NCI-H2196 (cell line): Measurements from ENCODE around the gene AXIN2.
"Not testable (repeated sequence)": the region's sequence is repeated elsewhere in the genome, so short reads cannot be mapped to it uniquely, and the experiment has no call there.

Experiments used
- DNase-seq: peaks from one replicate; lab custom pipeline; 2025; ENCODE audit not compliant: unreplicated experiment; lab: John Stamatoyannopoulos, UW

The AXIN2 gene

GRCh38 chr17:65523411-65523810 lies 38.0 kb downstream of the AXIN2 start:
- no peak for DNase-seq

- no peak for DNase-seq
These were observed 38.6 kb downstream of the AXIN2 start for GRCh38 chr17:65522751-65523404.

- DNase-seq, result no peak
These were observed 42.0 kb downstream of the AXIN2 start for GRCh38 chr17:65519462-65519861.

DNA sequence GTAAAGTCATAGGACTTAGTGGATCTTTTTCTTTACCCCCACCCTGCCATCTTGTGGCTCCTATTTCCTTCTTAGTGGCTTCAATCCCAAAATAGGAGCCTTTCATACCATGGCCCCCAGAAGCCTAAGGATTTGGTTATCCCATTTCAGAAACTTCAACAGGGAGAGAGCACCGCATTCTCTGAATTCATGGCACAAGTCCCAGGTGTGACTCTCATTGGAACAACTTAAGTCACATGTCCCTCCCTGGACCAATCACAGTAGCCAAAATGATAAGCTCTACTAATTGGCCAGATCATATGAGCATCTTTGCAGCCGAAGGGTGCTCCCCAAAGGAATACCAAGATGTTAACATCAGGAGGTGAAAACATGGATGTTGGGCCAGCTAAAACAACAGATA lies 43.2 kb downstream of the AXIN2 start:
- DNase-seq, result no peak

GRCh38 chr17:65515959-65516948 lies 45.2 kb downstream of the AXIN2 start:
- no peak for DNase-seq

- DNase-seq, result no peak
These were observed 45.9 kb downstream of the AXIN2 start for GRCh38 chr17:65515512-65515911.

DNA sequence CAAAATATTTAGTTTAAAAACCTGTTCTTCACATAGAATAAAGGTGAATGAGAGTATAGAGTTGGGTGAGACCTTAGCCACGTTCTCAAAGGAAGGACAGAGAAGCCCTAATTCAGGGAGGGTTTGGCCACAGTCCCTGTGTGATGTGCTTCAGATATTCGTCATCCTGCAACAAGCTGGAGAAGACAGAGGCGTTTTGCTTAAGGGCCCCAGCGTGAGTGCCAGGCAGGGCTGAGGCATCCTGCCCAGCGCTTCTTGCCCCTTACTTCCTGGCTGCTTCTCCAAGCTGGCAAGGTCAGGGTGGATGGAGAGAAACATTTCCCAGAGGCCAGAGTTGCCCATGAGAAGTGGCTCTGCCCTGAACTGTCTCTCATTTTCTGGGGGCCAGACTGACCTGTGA lies 46.9 kb downstream of the AXIN2 start:
- DNase-seq, result no peak

- no peak for DNase-seq
These were observed 47.4 kb downstream of the AXIN2 start for GRCh38 chr17:65514082-65514481.

GRCh38 chr17:65511316-65511715 lies 50.1 kb downstream of the AXIN2 start:
- no peak for DNase-seq

DNA sequence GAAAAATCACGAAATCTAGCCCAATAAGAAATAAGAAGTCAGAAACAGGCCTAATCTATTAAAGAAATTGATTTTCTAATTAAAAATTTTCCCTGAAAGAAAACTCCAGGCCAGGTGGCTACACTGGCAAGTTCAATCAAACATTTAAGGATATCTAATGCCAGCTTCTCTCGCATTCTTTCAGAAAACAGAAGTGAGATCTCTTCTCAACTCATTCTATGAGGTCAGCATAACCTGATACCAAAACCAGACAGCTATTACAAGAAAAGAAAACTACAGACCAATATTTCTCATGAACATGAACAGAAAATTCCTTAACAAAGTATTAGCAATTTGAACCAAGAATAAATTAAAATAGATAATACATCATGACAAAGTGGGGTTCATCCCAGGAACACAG lies 52.4 kb downstream of the AXIN2 start:
- DNase-seq, result no peak

DNA sequence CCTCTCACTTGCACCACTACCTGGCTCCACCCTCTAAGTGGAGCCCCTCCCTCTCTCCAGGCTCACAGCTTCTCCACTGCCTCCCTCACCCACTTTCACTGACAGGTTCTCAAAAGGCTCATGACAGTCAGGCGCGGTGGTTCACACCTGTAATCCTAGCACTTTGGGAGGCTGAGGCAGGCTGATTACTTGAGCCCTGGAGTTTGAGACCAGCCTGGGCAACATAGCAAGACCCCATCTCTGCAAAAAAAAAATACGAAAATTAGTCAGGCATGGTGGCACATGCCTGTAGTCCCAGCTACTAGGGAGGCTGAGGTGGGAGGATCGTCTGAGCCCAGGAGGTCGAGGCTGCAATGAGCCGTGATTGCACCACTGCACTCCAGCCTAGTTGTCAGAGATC lies 56.8 kb downstream of the AXIN2 start:
- not testable (repeated sequence) for DNase-seq

GRCh38 chr17:65504141-65504540 lies 57.3 kb downstream of the AXIN2 start:
- DNase-seq, result no peak

- no peak for DNase-seq
These were observed 57.9 kb downstream of the AXIN2 start for GRCh38 chr17:65503557-65503956.

GRCh38 chr17:65498816-65499215 lies 62.6 kb downstream of the AXIN2 start:
- no peak for DNase-seq

DNA sequence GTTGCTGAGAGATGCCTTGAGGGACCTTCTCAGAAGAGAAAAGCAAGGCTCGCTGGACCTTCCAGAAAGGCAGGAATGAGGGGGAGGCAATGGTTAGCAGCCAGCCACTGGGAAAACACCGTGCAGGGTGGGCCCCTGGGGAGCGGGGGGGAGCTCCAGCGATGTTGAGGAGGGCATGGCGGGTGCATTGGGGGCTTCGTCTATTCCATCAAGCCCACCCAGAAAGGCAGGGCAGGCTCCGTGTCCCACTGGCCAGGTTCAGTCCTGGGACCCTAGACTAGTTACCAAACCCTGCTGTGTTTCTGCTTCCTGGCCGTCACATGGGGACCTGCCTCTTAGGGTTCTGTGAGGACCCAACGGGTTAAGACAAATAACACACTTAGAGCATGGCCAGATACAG lies 64.6 kb downstream of the AXIN2 start:
- no peak for DNase-seq

DNA sequence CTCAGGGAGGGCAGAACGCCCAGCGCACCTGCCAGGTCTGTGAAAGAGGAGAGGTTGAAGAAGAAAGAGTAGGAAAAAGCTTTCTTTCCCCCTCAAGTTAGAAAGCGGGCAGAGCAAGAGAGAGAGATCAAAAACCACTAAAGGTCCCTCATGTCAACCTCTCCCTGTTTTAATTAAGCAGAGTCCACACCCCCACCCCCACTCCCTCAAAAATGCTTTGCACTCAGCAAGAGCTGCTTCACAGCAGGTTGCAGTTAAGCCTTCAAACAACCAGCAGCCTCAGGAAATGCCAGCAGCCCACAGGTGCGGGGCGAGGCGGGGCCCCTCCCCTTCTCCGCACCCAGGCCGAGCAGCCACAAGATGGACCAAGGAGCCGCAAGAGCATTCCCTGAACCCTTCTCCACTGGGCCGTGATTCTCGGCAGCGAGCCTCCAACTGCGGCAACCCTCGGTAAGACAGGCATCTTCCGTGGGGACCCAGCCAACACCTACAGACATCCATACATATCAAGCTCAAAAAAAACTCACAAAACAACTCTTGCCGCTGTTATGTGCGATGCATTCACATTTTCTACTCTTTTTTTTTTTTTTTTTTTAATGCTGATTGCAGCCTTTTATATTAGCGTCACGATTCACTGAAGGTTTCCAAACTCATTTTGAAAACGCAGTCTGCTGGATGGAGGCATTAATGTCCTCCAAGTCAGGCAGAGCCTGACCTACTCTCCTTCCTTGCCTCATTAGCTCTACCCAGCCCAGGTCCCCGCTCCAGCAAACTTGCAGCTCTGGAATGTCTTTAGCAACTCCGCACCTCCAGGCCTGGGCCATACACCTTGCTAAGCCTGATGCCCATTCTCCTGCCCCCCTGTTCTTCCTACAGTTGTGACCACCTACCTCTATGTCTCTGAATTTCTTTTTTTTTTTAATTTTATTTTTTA lies 66.1 kb downstream of the AXIN2 start:
- DNase-seq, result no peak

GRCh38 chr17:65489413-65490155 lies 71.9 kb downstream of the AXIN2 start:
- DNase-seq, result no peak

DNA sequence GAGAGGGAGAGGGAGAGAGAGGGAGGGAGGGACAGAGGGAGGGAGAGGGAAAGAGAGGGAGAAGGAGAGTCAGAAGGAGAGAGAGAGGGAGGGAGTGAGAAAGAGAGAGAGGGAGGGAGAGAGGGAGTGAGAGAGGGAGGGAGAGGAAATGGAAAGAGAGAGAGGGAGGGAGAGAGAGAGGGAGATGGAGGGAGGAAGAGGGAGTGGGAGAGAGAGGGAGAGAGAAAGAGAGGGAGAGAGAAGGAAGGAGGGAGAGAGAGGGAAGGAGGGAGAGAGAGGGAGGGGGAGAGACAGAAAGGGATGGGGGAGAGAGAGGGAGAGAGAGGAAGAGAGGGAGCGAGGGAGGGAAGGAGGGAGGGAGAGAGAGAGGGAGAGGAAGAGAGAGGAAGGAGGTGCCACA lies 72.8 kb downstream of the AXIN2 start:
- no peak for DNase-seq

DNA sequence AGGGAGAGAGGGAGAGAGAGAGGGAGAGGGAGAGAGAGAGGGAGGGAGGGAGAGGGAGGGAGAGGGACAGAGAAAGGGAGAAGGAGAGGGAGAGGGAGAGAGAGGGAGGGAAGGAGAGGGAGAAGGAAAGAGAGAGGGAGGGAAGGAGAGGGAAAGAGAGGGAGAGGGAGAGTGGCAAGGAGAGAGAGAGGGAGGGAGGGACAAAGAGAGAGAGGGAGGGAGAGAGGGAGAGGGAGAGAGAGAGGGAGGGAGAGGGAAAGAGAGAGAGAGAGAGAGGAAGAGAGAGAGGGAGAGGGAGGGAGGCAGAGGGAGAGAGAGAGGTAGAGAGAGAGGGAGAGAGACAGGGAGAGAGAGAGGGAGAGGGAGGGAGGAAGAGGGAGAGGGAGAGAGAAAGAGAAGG lies 73.5 kb downstream of the AXIN2 start:
- DNase-seq, result no peak

- no peak for DNase-seq
These were observed 74.3 kb downstream of the AXIN2 start for GRCh38 chr17:65487161-65487560.
